ENCODE data around the gene CLMN.
"Not testable (repeated sequence)": the region's sequence is repeated elsewhere in the genome, so short reads cannot be mapped to it uniquely, and the experiment has no call there.

Gene CLMN

DNA sequence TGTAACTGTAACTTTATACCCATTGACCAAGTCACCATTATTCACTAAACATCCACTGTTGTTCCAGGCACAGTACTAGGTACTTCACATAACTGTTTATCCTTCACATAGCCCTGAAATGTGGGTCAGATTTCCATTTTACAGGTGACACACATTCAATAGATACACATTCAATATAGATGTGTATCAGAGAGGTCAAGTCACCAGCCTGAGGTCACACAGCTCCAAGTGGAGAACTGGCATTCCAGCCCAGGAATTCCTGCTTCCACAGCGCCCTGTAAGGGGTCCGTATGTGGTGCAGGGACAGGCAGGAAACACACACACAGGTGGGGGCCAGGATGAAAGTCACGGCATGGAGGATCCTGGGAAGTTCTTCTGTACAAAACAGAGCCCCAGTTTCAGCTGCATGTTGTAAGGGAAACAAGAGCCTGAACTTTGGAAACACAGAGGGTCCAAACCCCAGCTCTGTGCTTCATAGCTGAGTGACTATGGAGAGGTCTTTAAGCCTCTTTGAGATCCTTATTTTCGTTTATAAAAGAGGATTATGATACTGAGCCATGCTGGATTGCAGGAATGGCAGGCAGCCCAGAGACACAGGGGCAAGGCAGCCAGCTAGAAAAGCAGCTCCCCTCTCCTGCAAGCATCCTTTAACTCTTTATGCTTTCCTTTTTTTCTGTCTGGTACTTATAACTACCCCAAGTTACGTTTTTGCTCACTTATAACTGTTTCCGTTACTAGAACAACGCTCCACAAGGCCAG, 112.1 kb downstream of the CLMN start:
- Histone ChIP-seq H2AFZ (ENCODE audit: low read length) (no peak overlapping the region), H3F3A (ENCODE audit: insufficient read depth, low read length) (no peaks in the 10 kb centered on the region), H3K9ac (ENCODE audit: low read length) (no peak overlapping the region), H4K20me1 (ENCODE audit: insufficient read depth, low read length) (no peaks in the 10 kb centered on the region), H3K27me3 (ENCODE audit: insufficient read depth, low read length) (peaks cover 6% of the 10 kb centered on the region; the same call in 1 of the 2 replicates), H3K27ac (ENCODE audit: low read depth, low read length, poor library complexity, severe bottlenecking) (no peak overlapping the region), H3K36me3 (ENCODE audit: insufficient read depth, low read length) (no peaks in the 10 kb centered on the region), H3K4me3 (ENCODE audit: low read depth, low read length, poor library complexity, severe bottlenecking) (no peak overlapping the region), H3K4me2 (ENCODE audit: low read length) (no peak overlapping the region), H3K79me2 (ENCODE audit: insufficient read depth, low read length) (no peaks in the 10 kb centered on the region), H3K9me3 (ENCODE audit: low read length) (peaks cover 3% of the 10 kb centered on the region; the same call in 1 of the 2 replicates), H3K9me2 (ENCODE audit: low read depth, low read length) (no peaks in the 10 kb centered on the region), H3K4me1 (ENCODE audit: insufficient read depth, low read length, severe bottlenecking) (no peaks in the 10 kb centered on the region)
- TF ChIP-seq, protein P1, sequence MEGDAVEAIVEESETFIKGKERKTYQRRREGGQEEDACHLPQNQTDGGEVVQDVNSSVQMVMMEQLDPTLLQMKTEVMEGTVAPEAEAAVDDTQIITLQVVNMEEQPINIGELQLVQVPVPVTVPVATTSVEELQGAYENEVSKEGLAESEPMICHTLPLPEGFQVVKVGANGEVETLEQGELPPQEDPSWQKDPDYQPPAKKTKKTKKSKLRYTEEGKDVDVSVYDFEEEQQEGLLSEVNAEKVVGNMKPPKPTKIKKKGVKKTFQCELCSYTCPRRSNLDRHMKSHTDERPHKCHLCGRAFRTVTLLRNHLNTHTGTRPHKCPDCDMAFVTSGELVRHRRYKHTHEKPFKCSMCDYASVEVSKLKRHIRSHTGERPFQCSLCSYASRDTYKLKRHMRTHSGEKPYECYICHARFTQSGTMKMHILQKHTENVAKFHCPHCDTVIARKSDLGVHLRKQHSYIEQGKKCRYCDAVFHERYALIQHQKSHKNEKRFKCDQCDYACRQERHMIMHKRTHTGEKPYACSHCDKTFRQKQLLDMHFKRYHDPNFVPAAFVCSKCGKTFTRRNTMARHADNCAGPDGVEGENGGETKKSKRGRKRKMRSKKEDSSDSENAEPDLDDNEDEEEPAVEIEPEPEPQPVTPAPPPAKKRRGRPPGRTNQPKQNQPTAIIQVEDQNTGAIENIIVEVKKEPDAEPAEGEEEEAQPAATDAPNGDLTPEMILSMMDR (IDR thresholded peaks at IDR 0.05; ENCODE audit: low read length) = no peak
- TF ChIP-seq EZH2 (IDR thresholded peaks at IDR 0.05; ENCODE audit: borderline replicate concordance, low read length) = no peak

DNA sequence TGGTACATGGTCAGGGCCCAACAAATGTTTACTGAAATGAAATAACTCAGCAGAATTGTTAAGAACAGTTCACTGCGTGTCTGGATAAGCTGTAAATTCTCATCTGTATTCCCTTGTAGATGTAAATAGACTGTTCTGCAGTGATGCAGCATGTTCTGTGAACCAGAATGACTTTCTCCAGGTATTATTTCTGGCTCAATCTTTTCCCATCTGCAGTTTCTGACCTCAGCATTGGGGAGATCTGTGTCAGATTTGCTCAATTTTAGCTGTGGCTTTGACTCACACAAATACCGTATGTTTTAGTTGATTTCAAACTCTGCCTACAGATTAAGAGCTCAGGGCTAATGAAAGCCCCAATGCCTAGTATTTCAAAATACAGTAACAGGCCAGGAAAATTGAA, 113.2 kb downstream of the CLMN start:
- H3K9me3 ChIP-seq (ENCODE audit: low read length) = peaks cover 3% of the 10 kb centered on the region; the same call in 1 of the 2 replicates
- no peaks in the 10 kb centered on the region for H3F3A ChIP-seq (ENCODE audit: insufficient read depth, low read length)
- no peak overlapping the region for H3K27ac ChIP-seq (ENCODE audit: low read depth, low read length, poor library complexity, severe bottlenecking)
- no peak overlapping the region for H2AFZ ChIP-seq (ENCODE audit: low read length)
- H3K4me1 ChIP-seq (ENCODE audit: insufficient read depth, low read length, severe bottlenecking) = no peaks in the 10 kb centered on the region
- H3K9ac ChIP-seq (ENCODE audit: low read length) = no peak overlapping the region
- no peaks in the 10 kb centered on the region for H3K36me3 ChIP-seq (ENCODE audit: insufficient read depth, low read length)
- no peaks in the 10 kb centered on the region for H4K20me1 ChIP-seq (ENCODE audit: insufficient read depth, low read length)
- H3K27me3 ChIP-seq (ENCODE audit: insufficient read depth, low read length) = peaks cover 6% of the 10 kb centered on the region; the same call in 1 of the 2 replicates
- H3K4me3 ChIP-seq (ENCODE audit: low read depth, low read length, poor library complexity, severe bottlenecking) = no peak overlapping the region
- H3K9me2 ChIP-seq (ENCODE audit: low read depth, low read length) = no peaks in the 10 kb centered on the region
- no peak overlapping the region for H3K4me2 ChIP-seq (ENCODE audit: low read length)
- TF ChIP-seq, protein P1 (IDR thresholded peaks at IDR 0.05; ENCODE audit: low read length) = no peak
- no peak for TF ChIP-seq EZH2 (IDR thresholded peaks at IDR 0.05; ENCODE audit: borderline replicate concordance, low read length)
- no peaks in the 10 kb centered on the region for H3K79me2 ChIP-seq (ENCODE audit: insufficient read depth, low read length)

DNA sequence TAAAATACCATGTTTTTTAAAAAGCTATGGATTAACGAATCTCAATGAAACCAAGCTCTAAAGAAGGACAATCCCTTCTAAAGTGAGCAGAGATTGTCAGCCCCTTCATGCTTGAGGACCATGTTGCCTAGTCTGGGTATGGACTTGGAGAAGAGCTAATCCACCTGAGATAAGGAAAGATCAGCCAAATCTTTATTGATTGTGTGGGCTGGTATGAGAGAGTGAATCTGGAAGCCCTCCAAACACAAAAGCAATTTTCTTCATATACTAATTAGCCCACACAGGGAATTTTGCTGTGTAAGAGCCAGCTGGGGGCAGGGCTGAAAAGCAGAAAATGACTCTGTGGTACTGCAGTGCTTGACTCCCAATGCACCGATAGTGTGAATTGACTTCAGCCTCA, 115.0 kb downstream of the CLMN start:
- H3K4me3 ChIP-seq (ENCODE audit: low read depth, low read length, poor library complexity, severe bottlenecking) = no peak overlapping the region
- peaks cover 3% of the 10 kb centered on the region; the same call in 1 of the 2 replicates for H3K9me3 ChIP-seq (ENCODE audit: low read length)
- peaks cover 6% of the 10 kb centered on the region; the same call in 1 of the 2 replicates for H3K27me3 ChIP-seq (ENCODE audit: insufficient read depth, low read length)
- H4K20me1 ChIP-seq (ENCODE audit: insufficient read depth, low read length) = no peaks in the 10 kb centered on the region
- no peak overlapping the region for H3K4me2 ChIP-seq (ENCODE audit: low read length)
- H3K36me3 ChIP-seq (ENCODE audit: insufficient read depth, low read length) = no peaks in the 10 kb centered on the region
- TF ChIP-seq, protein P1 (IDR thresholded peaks at IDR 0.05; ENCODE audit: low read length) = no peak
- no peak for TF ChIP-seq EZH2 (IDR thresholded peaks at IDR 0.05; ENCODE audit: borderline replicate concordance, low read length)
- H3K9me2 ChIP-seq (ENCODE audit: low read depth, low read length) = no peaks in the 10 kb centered on the region
- no peak overlapping the region for H3K27ac ChIP-seq (ENCODE audit: low read depth, low read length, poor library complexity, severe bottlenecking)
- H3K4me1 ChIP-seq (ENCODE audit: insufficient read depth, low read length, severe bottlenecking) = no peaks in the 10 kb centered on the region
- no peaks in the 10 kb centered on the region for H3F3A ChIP-seq (ENCODE audit: insufficient read depth, low read length)
- H3K79me2 ChIP-seq (ENCODE audit: insufficient read depth, low read length) = no peaks in the 10 kb centered on the region
- H2AFZ ChIP-seq (ENCODE audit: low read length) = no peak overlapping the region
- no peak overlapping the region for H3K9ac ChIP-seq (ENCODE audit: low read length)

DNA sequence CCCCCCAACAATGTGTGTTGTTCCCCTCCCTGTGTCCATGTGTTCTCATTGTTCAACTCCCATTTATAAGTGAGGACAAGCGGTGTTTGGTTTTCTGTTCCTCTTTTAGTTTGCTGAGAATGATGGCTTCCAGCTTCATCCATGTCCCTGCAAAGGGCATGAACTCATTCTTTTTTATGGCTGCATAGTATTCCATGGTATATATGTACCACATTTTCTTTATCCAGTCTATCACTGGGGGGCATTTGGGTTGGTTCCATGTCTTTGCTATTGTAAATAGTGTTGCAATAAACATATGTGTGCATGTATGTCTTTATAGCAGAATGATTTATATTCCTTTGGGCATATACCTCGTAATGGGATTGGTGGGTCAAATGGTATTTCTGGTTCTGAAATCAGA, 118.0 kb downstream of the CLMN start:
- H3K79me2 ChIP-seq (ENCODE audit: insufficient read depth, low read length); H3K27me3 ChIP-seq (ENCODE audit: insufficient read depth, low read length); H3K9me3 ChIP-seq (ENCODE audit: low read length); H3K27ac ChIP-seq (ENCODE audit: low read depth, low read length, poor library complexity, severe bottlenecking); H3K4me3 ChIP-seq (ENCODE audit: low read depth, low read length, poor library complexity, severe bottlenecking); H3K36me3 ChIP-seq (ENCODE audit: insufficient read depth, low read length); H3K9ac ChIP-seq (ENCODE audit: low read length); H3K4me2 ChIP-seq (ENCODE audit: low read length); H3F3A ChIP-seq (ENCODE audit: insufficient read depth, low read length); H3K9me2 ChIP-seq (ENCODE audit: low read depth, low read length); H4K20me1 ChIP-seq (ENCODE audit: insufficient read depth, low read length); H2AFZ ChIP-seq (ENCODE audit: low read length); H3K4me1 ChIP-seq (ENCODE audit: insufficient read depth, low read length, severe bottlenecking): not testable (repeated sequence)
